Measurements from ENCODE around the gene TP53I11.

The TP53I11 gene

GRCh38 chr11:44926036-44926435 lies 24.6 kb downstream of the TP53I11 start:
- Histone ChIP-seq H3K4me3 (ENCODE audit: low read length in 2 of 2) (no peak overlapping the region), H2BK12ac (ENCODE audit: low read length) (no peak overlapping the region), H3K4me1 (ENCODE audit: control insufficient read depth in 2 of 2, insufficient read depth in 1 of 2, low read depth in 1 of 2, low read length in 2 of 2) (peaks cover 0 to 17% of the 10 kb centered on the region in 2 donors), H3K14ac (ENCODE audit: low read length) (no peak overlapping the region), H4K8ac (ENCODE audit: low read depth, low read length) (no peak overlapping the region), H3K23ac (ENCODE audit: low read depth, low read length, poor library complexity) (no peak overlapping the region), H4K91ac (ENCODE audit: low read depth, low read length, poor library complexity) (no peak overlapping the region), H3K79me1 (ENCODE audit: low read depth, low read length) (no peaks in the 10 kb centered on the region), H3K9me3 (replicated peaks in 1 of 2; ENCODE audit: control insufficient read depth in 2 of 2, insufficient read depth in 1 of 2, low read depth in 1 of 2, low read length in 2 of 2) (peaks cover 0 to 2% of the 10 kb centered on the region in 2 donors), H2BK15ac (ENCODE audit: low read length) (no peak overlapping the region), H3K4me2 (ENCODE audit: insufficient read depth, low read length, poor library complexity, severe bottlenecking) (no peak overlapping the region), H3K27ac (replicated peaks; ENCODE audit: low read length) (no peak overlapping the region), H3K9ac (ENCODE audit: low read depth, low read length, poor library complexity) (no peak overlapping the region), H2BK120ac (ENCODE audit: low read depth, low read length) (no peak overlapping the region), H3K18ac (ENCODE audit: low read length) (no peak overlapping the region), H3K27me3 (ENCODE audit: control insufficient read depth in 3 of 3, insufficient read depth in 3 of 3, low read depth in 1 of 3, low read length in 3 of 3) (no peaks in the 10 kb centered on the region), H2AFZ (ENCODE audit: low read length) (no peak overlapping the region), H3K4ac (ENCODE audit: low read length) (no peak overlapping the region), H2AK5ac (ENCODE audit: low read depth, low read length) (no peak overlapping the region), H3K36me3 (replicated peaks in 1 of 2; ENCODE audit: control insufficient read depth in 2 of 2, insufficient read depth in 2 of 2, low read length in 2 of 2) (peaks cover 34 to 48% of the 10 kb centered on the region in 2 donors), H2BK5ac (ENCODE audit: low read length) (no peak overlapping the region)
- no CpG with 5 or more reads among the region's 8 CpGs for WGBS, 2 donors (ENCODE audit: extremely low coverage in 2 of 2, insufficient read length in 2 of 2, insufficient replicate concordance in 1 of 2)
- DNase-seq (ENCODE audit: low spot score): no peak

GRCh38 chr11:44923806-44924205 lies 26.9 kb downstream of the TP53I11 start:
- Histone ChIP-seq H3K23ac (ENCODE audit: low read depth, low read length, poor library complexity) (peak overlapping the region; percentile 69), H3K4me2 (ENCODE audit: insufficient read depth, low read length, poor library complexity, severe bottlenecking) (no peak overlapping the region), H3K4me3 (ENCODE audit: low read length in 2 of 2) (no peak overlapping the region), H3K4ac (ENCODE audit: low read length) (no peak overlapping the region), H2BK5ac (ENCODE audit: low read length) (no peak overlapping the region), H3K27ac (replicated peaks; ENCODE audit: low read length) (no peak overlapping the region), H3K9ac (ENCODE audit: low read depth, low read length, poor library complexity) (no peak overlapping the region), H3K79me1 (ENCODE audit: low read depth, low read length) (no peaks in the 10 kb centered on the region), H3K14ac (ENCODE audit: low read length) (no peak overlapping the region), H4K8ac (ENCODE audit: low read depth, low read length) (no peak overlapping the region), H3K18ac (ENCODE audit: low read length) (no peak overlapping the region), H2AK5ac (ENCODE audit: low read depth, low read length) (no peak overlapping the region), H2AFZ (ENCODE audit: low read length) (no peak overlapping the region), H3K27me3 (ENCODE audit: control insufficient read depth in 3 of 3, insufficient read depth in 3 of 3, low read depth in 1 of 3, low read length in 3 of 3) (no peaks in the 10 kb centered on the region), H3K9me3 (replicated peaks in 1 of 2; ENCODE audit: control insufficient read depth in 2 of 2, insufficient read depth in 1 of 2, low read depth in 1 of 2, low read length in 2 of 2) (no peaks in the 10 kb centered on the region), H3K36me3 (replicated peaks in 1 of 2; ENCODE audit: control insufficient read depth in 2 of 2, insufficient read depth in 2 of 2, low read length in 2 of 2) (peaks cover 30 to 52% of the 10 kb centered on the region in 2 donors), H2BK120ac (ENCODE audit: low read depth, low read length) (no peak overlapping the region), H2BK12ac (ENCODE audit: low read length) (no peak overlapping the region), H3K4me1 (ENCODE audit: control insufficient read depth in 2 of 2, insufficient read depth in 1 of 2, low read depth in 1 of 2, low read length in 2 of 2) (peaks cover 0 to 21% of the 10 kb centered on the region in 2 donors), H2BK15ac (ENCODE audit: low read length) (no peak overlapping the region), H4K91ac (ENCODE audit: low read depth, low read length, poor library complexity) (no peak overlapping the region)
- no CpG with 5 or more reads among the region's 3 CpGs for WGBS, 2 donors (ENCODE audit: extremely low coverage in 2 of 2, insufficient read length in 2 of 2, insufficient replicate concordance in 1 of 2)
- DNase-seq (ENCODE audit: low spot score): no peak

- Histone ChIP-seq H2BK12ac (ENCODE audit: low read length) (no peak overlapping the region), H3K9me3 (replicated peaks in 1 of 2; ENCODE audit: control insufficient read depth in 2 of 2, insufficient read depth in 1 of 2, low read depth in 1 of 2, low read length in 2 of 2) (no peaks in the 10 kb centered on the region), H4K91ac (ENCODE audit: low read depth, low read length, poor library complexity) (no peak overlapping the region), H4K8ac (ENCODE audit: low read depth, low read length) (no peak overlapping the region), H3K36me3 (replicated peaks in 1 of 2; ENCODE audit: control insufficient read depth in 2 of 2, insufficient read depth in 2 of 2, low read length in 2 of 2) (peaks cover 30 to 51% of the 10 kb centered on the region in 2 donors), H3K79me1 (ENCODE audit: low read depth, low read length) (no peaks in the 10 kb centered on the region), H3K27me3 (ENCODE audit: control insufficient read depth in 3 of 3, insufficient read depth in 3 of 3, low read depth in 1 of 3, low read length in 3 of 3) (no peaks in the 10 kb centered on the region), H3K23ac (ENCODE audit: low read depth, low read length, poor library complexity) (no peak overlapping the region), H3K4me1 (ENCODE audit: control insufficient read depth in 2 of 2, insufficient read depth in 1 of 2, low read depth in 1 of 2, low read length in 2 of 2) (peaks cover 0 to 17% of the 10 kb centered on the region in 2 donors), H2BK120ac (ENCODE audit: low read depth, low read length) (no peak overlapping the region), H2BK5ac (ENCODE audit: low read length) (no peak overlapping the region), H3K4me3 (ENCODE audit: low read length in 2 of 2) (no peak overlapping the region), H2BK15ac (ENCODE audit: low read length) (no peak overlapping the region), H2AFZ (ENCODE audit: low read length) (no peak overlapping the region), H3K9ac (ENCODE audit: low read depth, low read length, poor library complexity) (peak overlapping the region; percentile 7), H2AK5ac (ENCODE audit: low read depth, low read length) (no peak overlapping the region), H3K14ac (ENCODE audit: low read length) (no peak overlapping the region), H3K27ac (replicated peaks; ENCODE audit: low read length) (no peak overlapping the region), H3K18ac (ENCODE audit: low read length) (no peak overlapping the region), H3K4me2 (ENCODE audit: insufficient read depth, low read length, poor library complexity, severe bottlenecking) (no peak overlapping the region), H3K4ac (ENCODE audit: low read length) (no peak overlapping the region)
- no CpG with 5 or more reads among the region's 7 CpGs for WGBS, 2 donors (ENCODE audit: extremely low coverage in 2 of 2, insufficient read length in 2 of 2, insufficient replicate concordance in 1 of 2)
- no peak for DNase-seq (ENCODE audit: low spot score)
Observed at GRCh38 chr11:44923115-44923514, 27.6 kb downstream of the TP53I11 start.

GRCh38 chr11:44920451-44920850 lies 30.2 kb downstream of the TP53I11 start:
- H2BK120ac ChIP-seq (ENCODE audit: low read depth, low read length): no peak overlapping the region
- no peaks in the 10 kb centered on the region for H3K79me1 ChIP-seq (ENCODE audit: low read depth, low read length)
- H2AK5ac ChIP-seq (ENCODE audit: low read depth, low read length): peak overlapping the region; percentile 11
- H4K8ac ChIP-seq (ENCODE audit: low read depth, low read length): no peak overlapping the region
- peaks cover 38 to 62% of the 10 kb centered on the region in 2 donors for H3K36me3 ChIP-seq (replicated peaks in 1 of 2; ENCODE audit: control insufficient read depth in 2 of 2, insufficient read depth in 2 of 2, low read length in 2 of 2)
- peak overlapping the region; percentile 15 for H3K27ac ChIP-seq (replicated peaks; ENCODE audit: low read length)
- H2AFZ ChIP-seq (ENCODE audit: low read length): no peak overlapping the region
- no peak overlapping the region for H3K4me3 ChIP-seq (ENCODE audit: low read length in 2 of 2)
- H3K4me1 ChIP-seq (ENCODE audit: control insufficient read depth in 2 of 2, insufficient read depth in 1 of 2, low read depth in 1 of 2, low read length in 2 of 2): peaks cover 0 to 15% of the 10 kb centered on the region in 2 donors
- H3K9me3 ChIP-seq (replicated peaks in 1 of 2; ENCODE audit: control insufficient read depth in 2 of 2, insufficient read depth in 1 of 2, low read depth in 1 of 2, low read length in 2 of 2): no peaks in the 10 kb centered on the region
- no peak overlapping the region for H3K9ac ChIP-seq (ENCODE audit: low read depth, low read length, poor library complexity)
- no peak overlapping the region for H2BK15ac ChIP-seq (ENCODE audit: low read length)
- no peak overlapping the region for H3K4me2 ChIP-seq (ENCODE audit: insufficient read depth, low read length, poor library complexity, severe bottlenecking)
- H3K4ac ChIP-seq (ENCODE audit: low read length): no peak overlapping the region
- H4K91ac ChIP-seq (ENCODE audit: low read depth, low read length, poor library complexity): no peak overlapping the region
- H2BK12ac ChIP-seq (ENCODE audit: low read length): no peak overlapping the region
- peak overlapping the region; percentile 2 for H2BK5ac ChIP-seq (ENCODE audit: low read length)
- no peaks in the 10 kb centered on the region for H3K27me3 ChIP-seq (ENCODE audit: control insufficient read depth in 3 of 3, insufficient read depth in 3 of 3, low read depth in 1 of 3, low read length in 3 of 3)
- no peak overlapping the region for H3K23ac ChIP-seq (ENCODE audit: low read depth, low read length, poor library complexity)
- no peak overlapping the region for H3K14ac ChIP-seq (ENCODE audit: low read length)
- no CpG with 5 or more reads among the region's 7 CpGs for WGBS, 2 donors (ENCODE audit: extremely low coverage in 2 of 2, insufficient read length in 2 of 2, insufficient replicate concordance in 1 of 2)
- H3K18ac ChIP-seq (ENCODE audit: low read length): peak overlapping the region; percentile 24
- DNase-seq (ENCODE audit: low spot score): no peak
